ENCODE data around the gene LTBP1. TPM values are rescaled to one million over a fixed set of nuclear protein-coding genes. Genes with fewer than 3 reads are reported as not detected.

LTBP1 gene
- polyA plus RNA-seq, 2 of the 4 experiments (the other 2 are of a cell fraction), result 23.8 to 30.4 TPM

DNA sequence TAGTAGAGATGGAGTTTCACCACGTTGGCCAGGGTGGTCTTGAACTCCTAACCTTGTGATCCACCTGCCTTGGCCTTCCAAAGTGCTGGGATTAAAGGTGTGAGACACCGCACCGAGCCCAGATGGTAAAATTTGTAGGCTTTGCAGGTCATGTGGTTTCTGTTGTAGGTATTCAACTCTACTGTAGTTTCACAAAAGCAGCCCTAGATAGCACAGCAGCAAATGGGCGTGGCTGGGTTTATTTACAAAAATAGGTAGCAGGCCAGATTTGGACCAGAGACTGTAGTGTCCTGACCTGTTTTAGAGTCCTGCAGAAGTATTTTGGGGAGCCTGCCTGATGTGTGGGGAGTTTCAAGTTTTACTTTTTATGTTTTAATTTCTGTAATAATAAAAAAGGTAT, 445.6 kb downstream of the LTBP1 start:
- H3K4me3 ChIP-seq, result no peak overlapping the region
- ChIA-PET CTCF (no interaction called here), POLR2A (no interaction called here)
- TF ChIP-seq, protein P1, sequence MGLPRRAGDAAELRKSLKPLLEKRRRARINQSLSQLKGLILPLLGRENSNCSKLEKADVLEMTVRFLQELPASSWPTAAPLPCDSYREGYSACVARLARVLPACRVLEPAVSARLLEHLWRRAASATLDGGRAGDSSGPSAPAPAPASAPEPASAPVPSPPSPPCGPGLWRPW (IDR thresholded peaks at IDR 0.05), result no peak
- TF ChIP-seq ZSCAN20 (CRISPR knock-in tag; IDR thresholded peaks at IDR 0.05), result no peak
- TF ChIP-seq EP300 (IDR thresholded peaks at IDR 0.05), result no peak
- no peak for TF ChIP-seq SMC3 (IDR thresholded peaks at IDR 0.05)
- no peak for TF ChIP-seq CHD4 (IDR thresholded peaks at IDR 0.05; ENCODE audit: borderline replicate concordance)
- TF ChIP-seq FOXS1 (CRISPR knock-in tag; IDR thresholded peaks at IDR 0.05), result no peak
- TF ChIP-seq JUN (IDR thresholded peaks at IDR 0.05), result no peak
- no peak for TF ChIP-seq MAZ (IDR thresholded peaks at IDR 0.05; ENCODE audit: borderline replicate concordance, low read depth, low read length)
- TF ChIP-seq ZC3H11A (IDR thresholded peaks at IDR 0.05), result no peak
- no peak overlapping the region for H3K4me2 ChIP-seq
- FAIRE-seq, result no peak
- no peak overlapping the region for H3K27ac ChIP-seq
- ATAC-seq, result no peak
- no peaks in the 10 kb centered on the region for H3K9me3 ChIP-seq
- DNase-seq (ENCODE audit: low read depth in 1 of 2, low spot score in 1 of 2), result no peak
- H3K4me1 ChIP-seq, result peaks cover 5% of the 10 kb centered on the region; the same call in 1 of the 3 replicates
- WGBS (ENCODE audit: missing lambda C conversion rate), result 79% methylated on average over 4 of the region's 4 CpGs

DNA sequence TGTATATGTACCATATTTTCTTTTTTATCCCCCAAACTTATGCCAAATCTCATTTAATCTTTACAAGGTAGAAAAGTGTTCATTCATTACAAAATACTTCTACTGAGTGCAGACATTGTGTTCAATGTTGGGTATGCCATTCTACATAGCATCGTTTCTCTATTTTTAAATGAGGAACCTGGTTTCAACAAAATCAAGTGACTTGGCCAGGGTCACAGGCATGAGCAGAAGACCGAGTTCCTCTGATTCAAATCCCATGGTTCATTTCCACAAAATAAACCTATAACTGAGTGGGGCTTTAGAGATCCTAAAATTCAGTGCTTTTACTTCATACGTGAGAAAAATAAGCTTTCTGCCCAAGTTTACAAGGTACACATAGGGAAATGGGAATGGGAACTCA, 448.3 kb downstream of the LTBP1 start:
- ChIA-PET POLR2A (no interaction called here), CTCF (interaction anchor here (1.0 to 2.6 kb wide), 11 partner anchors 9 to 618 kb away, joined by 3 to 14 read pairs (median 4); no protein-coding TSS in a partner anchor)

More for the DNA sequence above, 448.3 kb downstream of the LTBP1 start:
- H3K9me3 ChIP-seq, result no peaks in the 10 kb centered on the region
- H3K4me3 ChIP-seq, result no peak overlapping the region
- H3K4me2 ChIP-seq, result no peak overlapping the region
- WGBS (ENCODE audit: missing lambda C conversion rate), result 89% methylated on average over 3 of the region's 3 CpGs
- no peak for FAIRE-seq
- H3K4me1 ChIP-seq, result peaks cover 5% of the 10 kb centered on the region; the same call in 1 of the 3 replicates
- no peak for DNase-seq (ENCODE audit: low read depth in 1 of 2, low spot score in 1 of 2)
- no peak for TF ChIP-seq RFX5 (IDR thresholded peaks at IDR 0.05)
- TF ChIP-seq, protein P2, sequence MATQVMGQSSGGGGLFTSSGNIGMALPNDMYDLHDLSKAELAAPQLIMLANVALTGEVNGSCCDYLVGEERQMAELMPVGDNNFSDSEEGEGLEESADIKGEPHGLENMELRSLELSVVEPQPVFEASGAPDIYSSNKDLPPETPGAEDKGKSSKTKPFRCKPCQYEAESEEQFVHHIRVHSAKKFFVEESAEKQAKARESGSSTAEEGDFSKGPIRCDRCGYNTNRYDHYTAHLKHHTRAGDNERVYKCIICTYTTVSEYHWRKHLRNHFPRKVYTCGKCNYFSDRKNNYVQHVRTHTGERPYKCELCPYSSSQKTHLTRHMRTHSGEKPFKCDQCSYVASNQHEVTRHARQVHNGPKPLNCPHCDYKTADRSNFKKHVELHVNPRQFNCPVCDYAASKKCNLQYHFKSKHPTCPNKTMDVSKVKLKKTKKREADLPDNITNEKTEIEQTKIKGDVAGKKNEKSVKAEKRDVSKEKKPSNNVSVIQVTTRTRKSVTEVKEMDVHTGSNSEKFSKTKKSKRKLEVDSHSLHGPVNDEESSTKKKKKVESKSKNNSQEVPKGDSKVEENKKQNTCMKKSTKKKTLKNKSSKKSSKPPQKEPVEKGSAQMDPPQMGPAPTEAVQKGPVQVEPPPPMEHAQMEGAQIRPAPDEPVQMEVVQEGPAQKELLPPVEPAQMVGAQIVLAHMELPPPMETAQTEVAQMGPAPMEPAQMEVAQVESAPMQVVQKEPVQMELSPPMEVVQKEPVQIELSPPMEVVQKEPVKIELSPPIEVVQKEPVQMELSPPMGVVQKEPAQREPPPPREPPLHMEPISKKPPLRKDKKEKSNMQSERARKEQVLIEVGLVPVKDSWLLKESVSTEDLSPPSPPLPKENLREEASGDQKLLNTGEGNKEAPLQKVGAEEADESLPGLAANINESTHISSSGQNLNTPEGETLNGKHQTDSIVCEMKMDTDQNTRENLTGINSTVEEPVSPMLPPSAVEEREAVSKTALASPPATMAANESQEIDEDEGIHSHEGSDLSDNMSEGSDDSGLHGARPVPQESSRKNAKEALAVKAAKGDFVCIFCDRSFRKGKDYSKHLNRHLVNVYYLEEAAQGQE (IDR thresholded peaks at IDR 0.05), result no peak
- TF ChIP-seq, protein P3, sequence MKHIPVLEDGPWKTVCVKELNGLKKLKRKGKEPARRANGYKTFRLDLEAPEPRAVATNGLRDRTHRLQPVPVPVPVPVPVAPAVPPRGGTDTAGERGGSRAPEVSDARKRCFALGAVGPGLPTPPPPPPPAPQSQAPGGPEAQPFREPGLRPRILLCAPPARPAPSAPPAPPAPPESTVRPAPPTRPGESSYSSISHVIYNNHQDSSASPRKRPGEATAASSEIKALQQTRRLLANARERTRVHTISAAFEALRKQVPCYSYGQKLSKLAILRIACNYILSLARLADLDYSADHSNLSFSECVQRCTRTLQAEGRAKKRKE (CRISPR knock-in tag; IDR thresholded peaks at IDR 0.05; ENCODE audit: low read depth), result no peak
- no peak for TF ChIP-seq POLR2AphosphoS2 (conservative IDR thresholded peaks at IDR 0.05; ENCODE audit: low read length)
- TF ChIP-seq, protein P4, sequence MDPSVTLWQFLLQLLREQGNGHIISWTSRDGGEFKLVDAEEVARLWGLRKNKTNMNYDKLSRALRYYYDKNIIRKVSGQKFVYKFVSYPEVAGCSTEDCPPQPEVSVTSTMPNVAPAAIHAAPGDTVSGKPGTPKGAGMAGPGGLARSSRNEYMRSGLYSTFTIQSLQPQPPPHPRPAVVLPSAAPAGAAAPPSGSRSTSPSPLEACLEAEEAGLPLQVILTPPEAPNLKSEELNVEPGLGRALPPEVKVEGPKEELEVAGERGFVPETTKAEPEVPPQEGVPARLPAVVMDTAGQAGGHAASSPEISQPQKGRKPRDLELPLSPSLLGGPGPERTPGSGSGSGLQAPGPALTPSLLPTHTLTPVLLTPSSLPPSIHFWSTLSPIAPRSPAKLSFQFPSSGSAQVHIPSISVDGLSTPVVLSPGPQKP (IDR thresholded peaks at IDR 0.05; ENCODE audit: low read depth, low read length), result no peak
- TF ChIP-seq BHLHE40 (IDR thresholded peaks at IDR 0.05; ENCODE audit: low read depth, low read length), result no peak
- TF ChIP-seq, protein P5, sequence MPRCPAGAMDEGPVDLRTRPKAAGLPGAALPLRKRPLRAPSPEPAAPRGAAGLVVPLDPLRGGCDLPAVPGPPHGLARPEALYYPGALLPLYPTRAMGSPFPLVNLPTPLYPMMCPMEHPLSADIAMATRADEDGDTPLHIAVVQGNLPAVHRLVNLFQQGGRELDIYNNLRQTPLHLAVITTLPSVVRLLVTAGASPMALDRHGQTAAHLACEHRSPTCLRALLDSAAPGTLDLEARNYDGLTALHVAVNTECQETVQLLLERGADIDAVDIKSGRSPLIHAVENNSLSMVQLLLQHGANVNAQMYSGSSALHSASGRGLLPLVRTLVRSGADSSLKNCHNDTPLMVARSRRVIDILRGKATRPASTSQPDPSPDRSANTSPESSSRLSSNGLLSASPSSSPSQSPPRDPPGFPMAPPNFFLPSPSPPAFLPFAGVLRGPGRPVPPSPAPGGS (IDR thresholded peaks at IDR 0.05), result no peak
- no peak for TF ChIP-seq FOXS1 (CRISPR knock-in tag; IDR thresholded peaks at IDR 0.05)
- TF ChIP-seq, protein P6, sequence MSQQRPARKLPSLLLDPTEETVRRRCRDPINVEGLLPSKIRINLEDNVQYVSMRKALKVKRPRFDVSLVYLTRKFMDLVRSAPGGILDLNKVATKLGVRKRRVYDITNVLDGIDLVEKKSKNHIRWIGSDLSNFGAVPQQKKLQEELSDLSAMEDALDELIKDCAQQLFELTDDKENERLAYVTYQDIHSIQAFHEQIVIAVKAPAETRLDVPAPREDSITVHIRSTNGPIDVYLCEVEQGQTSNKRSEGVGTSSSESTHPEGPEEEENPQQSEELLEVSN (IDR thresholded peaks at IDR 0.05; ENCODE audit: borderline replicate concordance, low read depth), result no peak
- no peak for TF ChIP-seq HDAC2 (IDR thresholded peaks at IDR 0.05)
- no peak for TF ChIP-seq CHD4 (IDR thresholded peaks at IDR 0.05; ENCODE audit: borderline replicate concordance)
- no peak for TF ChIP-seq TP53 (CRISPR knock-in tag; IDR thresholded peaks at IDR 0.05)
- TF ChIP-seq MYC (IDR thresholded peaks at IDR 0.05; ENCODE audit: borderline replicate concordance, low read length), result no peak
- TF ChIP-seq ZNF302 (CRISPR knock-in tag; IDR thresholded peaks at IDR 0.05), result no peak
- TF ChIP-seq MAFK (IDR thresholded peaks at IDR 0.05; ENCODE audit: partially characterized antibody), result no peak
- no peak for TF ChIP-seq CBX8 (IDR thresholded peaks at IDR 0.05)
- no peak for TF ChIP-seq NPAS2 (CRISPR knock-in tag; IDR thresholded peaks at IDR 0.05; ENCODE audit: borderline replicate concordance)
- H3K27ac ChIP-seq, result no peak overlapping the region
- ATAC-seq, result no peak
